ENCODE results near the gene FAM3D.

The FAM3D gene

DNA sequence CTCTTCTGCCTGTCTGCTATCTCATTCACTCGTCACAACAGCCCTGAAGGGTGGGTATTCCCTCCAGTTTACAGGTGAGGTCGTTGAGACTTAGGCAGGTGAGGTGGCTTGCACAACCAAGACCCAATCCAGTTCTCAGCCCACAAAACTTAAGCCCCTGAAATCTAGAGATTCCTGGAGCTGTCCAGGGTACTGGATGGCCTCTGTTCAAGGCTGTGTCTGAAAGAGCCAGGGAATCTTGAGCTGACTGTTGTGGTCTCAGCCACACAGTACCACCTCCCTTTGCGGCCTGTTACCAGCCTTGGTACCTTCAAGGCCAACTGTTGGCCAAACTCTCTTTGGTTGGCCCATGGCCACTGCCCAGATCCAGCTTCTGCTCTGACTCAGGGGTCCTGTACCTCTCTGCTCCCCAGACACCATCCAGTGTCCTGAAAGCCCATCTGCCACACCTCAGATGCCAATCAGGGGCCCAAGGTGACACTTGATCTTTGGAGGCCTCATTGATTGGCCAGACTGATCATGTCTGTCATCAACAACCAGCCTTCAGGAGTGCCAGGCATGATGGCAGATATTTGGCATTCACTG lies 78.5 kb downstream of the FAM3D start:
- no peak for DNase-seq

DNA sequence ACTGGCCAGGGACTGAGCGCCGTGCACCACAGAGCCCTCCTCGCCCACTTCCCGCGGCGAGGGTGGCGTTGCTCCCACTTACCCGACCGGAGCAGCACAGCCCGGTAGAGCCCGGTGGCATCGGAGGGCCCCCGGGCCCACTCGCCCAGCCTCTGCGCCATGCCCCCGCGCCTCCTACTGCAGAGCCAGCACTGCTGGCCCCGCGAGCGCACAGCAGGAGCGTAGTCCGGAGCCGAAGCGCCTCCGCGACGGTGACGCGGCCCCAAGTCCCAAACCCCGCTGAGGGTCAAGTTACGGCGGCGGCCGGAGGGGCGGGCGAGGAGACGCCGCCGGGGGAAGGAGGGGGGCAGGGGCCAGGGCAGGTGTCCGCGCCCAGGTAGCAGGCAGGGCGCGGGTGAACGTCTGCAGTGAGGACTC lies 79.8 kb downstream of the FAM3D start:
- no peak for DNase-seq

DNA sequence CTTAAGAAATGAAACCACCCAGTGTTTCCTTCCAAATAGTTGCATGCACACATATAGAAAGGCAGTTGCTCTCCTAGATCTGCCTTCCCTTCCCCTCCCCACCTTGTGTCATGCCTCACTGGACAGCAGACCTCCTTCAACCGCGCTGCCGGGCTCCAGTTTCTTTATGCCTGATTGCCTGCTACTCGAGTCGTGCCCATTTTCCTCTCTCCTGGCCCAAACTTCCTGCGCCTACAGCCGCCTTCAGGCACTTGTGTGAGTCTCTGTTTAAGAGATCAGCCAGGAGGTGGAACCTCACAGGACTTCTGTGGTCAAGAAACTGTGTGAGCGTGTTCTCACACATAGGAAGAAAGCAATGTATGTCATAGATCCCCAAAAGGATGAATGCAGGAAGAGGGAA lies 80.6 kb downstream of the FAM3D start:
- no peak for DNase-seq

DNA sequence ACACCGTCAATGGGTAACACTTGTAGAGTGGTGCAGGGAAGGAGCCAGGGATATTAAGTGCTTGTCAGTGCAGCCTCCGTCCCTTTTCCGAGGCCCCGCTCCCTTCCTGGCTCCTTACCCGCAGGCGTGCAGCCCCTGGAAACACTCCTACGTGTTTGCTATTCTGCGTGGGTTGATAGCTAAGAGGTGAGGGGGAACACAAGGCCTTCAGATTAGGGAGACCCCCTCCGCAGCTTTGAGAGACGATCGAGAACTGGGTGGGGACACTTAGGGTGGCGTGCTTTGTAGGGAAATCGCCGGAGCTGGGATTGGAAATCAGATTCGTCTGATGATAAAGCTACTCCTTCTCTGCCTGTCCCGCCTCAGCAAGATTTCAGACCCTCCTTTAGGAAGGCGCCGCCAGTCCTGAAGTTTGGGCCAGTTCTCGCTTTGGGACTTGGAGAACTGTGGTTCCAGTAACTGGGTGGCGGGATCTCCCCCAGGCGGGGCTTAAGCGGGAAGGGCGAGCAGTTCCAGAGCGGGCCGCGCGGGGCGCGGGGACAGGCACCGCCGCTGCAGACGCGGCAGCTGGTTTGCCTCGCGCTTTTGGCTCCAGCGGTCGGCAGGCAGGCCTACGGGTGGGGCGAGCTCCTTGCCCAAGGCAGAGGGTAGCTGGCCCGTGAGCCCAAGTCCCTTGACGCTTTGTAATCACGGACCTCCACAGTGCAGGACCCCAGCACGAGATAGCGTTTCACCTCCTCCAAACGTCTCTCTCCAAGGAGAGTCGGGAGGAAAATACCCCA lies 81.4 kb downstream of the FAM3D start:
- DNase-seq, result no peak

DNA sequence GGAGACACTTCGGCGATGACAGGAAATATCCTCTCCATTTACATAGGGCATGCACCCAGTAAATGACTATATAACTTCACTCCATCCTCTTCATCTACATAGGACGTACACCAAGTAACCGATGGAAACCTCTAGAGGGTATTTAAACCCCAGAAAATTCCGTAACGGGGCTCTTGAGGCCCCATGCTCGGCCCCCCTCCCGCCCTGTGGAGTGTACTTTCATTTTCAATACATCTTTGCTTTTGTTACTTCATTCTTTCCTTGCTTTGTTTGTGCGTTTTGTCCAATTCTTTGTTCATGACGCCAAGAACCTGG lies 81.9 kb downstream of the FAM3D start:
- no peak for DNase-seq
